ENCODE data around the gene CACNA1E.
"Not testable (repeated sequence)": the region's sequence is repeated elsewhere in the genome, so short reads cannot be mapped to it uniquely, and the experiment has no call there.

Gene CACNA1E

DNA sequence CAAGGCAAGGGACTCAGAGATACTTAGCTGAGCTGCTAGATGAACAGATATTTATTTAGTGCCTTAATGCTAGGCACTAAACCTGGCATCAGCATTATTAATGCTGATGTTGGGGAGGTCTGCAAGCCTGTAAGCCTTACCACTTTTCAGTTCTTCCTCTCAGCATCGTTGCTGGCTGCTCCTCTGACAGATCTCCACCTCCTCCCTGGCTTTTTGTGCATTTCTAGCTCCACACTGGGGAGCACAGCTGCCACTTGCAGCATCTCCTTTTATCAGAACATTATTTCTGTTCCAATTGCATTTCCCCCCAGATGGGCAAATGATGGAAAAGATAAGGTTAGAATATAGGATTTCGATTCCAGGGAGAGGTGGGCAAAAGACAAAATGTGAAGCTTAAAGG is 34.8 kb downstream of the CACNA1E start:
- DNase-seq, result no peak

DNA sequence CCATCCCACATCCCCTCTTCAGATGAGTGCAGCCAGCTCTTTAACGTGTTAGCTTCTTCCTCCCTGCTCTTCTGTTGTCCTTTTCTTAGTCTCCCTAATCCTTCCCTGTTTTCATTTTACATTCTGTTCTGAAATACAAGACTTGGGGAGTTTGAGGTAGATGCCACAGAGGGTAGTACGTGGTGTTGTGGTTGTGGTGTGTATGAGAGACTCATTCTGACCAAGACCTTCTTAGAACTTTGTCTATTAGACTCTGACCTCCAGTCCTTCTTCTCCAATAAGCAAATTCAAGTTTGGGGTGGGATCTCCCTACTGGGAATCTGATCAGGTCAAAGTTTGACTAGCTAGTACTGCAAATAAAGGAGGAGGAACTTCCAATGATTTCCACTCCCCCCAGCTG is 39.5 kb downstream of the CACNA1E start:
- DNase-seq, result no peak

DNA sequence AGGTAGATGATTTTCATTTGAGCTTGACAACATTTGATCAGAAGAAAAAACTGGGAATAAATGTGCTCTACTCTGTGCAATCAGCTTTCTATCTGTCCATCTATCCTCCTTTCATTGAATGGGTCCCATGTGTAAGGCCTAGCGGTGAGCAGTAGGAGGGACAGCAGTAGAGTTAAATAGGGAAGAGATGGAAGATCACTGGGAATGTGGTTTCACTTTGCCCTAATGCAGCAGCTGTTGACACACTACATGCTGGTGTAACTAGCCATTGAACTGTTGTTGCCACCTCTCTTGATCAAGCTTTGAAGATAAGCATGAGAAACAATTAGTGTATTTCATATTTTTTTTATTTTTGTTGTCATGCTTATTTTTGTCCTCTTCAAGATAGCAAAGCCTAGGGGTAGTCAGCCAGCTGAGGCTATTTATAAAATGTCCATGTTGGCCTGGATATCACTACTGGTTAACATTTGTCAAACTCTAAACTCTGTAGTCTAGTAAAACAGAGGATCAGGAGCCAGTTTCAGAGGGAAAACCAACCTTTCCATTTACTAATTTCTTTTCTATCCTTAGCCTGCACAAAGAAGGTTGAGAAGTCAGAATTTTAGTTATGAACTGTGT is 41.9 kb downstream of the CACNA1E start:
- no peak for DNase-seq

DNA sequence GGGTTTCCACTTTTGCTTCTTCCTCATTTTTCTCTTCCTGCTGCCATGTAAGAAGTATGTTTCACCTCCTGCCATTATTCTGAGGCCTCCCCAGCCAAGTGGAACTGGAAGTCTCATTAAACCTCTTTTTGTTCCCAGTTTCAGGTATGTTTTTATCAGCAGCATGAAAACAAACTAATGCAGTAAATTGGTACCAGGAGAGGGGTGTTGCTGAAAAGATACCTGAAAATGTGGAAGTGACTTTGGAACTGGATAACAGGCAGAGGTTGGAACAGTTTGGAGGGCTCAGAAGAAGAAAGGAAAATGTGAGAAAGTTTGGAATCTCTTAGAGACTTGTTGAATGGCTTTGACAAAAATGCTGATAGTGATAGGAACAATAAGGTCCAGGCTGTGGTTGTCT is 44.9 kb downstream of the CACNA1E start:
- DNase-seq, result not testable (repeated sequence)

DNA sequence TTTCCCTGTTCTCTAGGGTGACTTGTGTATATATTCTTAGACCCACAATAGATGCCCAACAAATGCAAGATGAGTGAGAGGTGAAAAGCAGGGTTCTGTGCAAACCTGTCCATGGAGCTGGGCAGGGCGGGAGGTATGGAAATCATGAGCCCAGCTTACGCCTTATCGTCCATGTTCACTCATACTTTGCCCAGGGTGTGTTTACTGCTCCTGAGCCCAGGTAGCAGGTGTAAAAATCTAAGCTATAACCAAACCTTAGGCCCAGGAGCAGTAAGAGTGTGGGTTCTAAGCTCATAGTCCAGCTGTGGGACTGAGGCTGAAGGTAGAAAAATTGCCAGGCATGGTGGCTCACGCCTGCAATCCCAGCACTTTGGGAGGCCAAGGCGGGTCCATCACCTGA is 48.1 kb downstream of the CACNA1E start:
- DNase-seq, result no peak

DNA sequence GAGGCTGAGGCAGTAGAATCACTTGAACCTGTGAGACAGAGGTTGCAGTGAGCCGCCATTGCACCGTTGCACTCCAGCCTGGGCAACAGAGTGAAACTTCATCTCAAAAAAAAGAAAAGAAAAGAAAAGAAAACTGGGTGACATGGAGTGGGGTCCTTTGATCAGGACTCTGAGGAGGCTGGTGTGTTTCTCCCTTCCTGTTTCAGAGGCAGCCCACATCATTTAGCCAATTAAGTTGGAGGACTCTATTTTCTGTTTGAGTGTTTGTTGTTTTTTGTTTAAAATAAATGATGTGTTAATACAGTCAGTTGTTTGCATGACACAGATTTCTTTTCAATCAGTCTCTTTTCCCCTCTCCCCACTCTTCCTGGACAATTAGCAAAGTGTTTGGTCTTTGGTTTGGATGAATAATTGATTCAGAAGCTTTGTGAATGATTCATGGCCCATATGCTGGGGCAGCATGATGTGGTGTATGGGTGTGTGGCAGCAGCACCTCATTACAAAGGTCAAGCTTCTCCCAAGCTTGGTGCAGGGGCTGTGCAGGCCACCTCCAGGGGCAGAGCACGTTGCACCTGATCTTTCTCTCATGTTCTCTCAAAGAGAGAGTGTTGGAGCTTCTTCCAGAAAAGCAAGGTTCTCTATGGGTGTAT is 48.8 kb downstream of the CACNA1E start:
- DNase-seq, result no peak

DNA sequence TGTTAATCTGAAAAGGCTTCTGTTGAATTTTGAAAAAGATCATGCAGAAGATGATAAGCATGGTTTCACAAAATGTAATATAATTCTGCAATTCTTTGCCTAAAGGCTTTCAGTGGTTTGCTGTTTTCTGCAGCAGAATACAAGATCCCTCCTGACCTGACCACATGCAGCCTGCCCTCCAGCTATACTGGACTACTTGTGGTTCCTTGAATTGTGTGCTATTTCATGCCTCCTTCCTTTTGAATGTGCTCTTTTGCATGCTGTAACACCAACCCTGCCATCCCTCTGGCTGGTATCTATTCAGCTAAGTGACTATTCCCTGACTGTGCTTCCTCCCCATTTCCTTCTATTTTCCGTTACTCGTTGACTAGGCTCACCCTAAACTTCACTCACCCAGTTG is 55.5 kb downstream of the CACNA1E start:
- no peak for DNase-seq

DNA sequence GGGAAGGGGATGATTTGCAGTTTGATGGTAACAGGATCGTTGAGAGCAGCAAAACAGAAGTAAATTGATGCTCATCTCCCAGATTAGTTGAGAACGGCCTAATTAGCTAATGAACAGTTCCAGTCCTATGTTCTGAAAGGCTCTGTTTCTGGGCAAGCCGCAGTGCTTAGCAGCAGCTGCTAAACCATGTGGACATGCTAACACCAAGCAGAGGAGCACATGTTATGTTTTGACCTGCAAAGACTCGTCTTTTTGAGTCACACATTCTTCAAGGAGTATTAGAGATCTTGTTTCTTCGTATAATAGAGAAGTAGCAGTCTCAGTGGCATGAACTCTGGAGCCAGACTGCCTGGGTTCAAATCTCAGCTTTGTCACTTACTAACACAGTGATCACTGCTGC is 58.1 kb downstream of the CACNA1E start:
- no peak for DNase-seq

DNA sequence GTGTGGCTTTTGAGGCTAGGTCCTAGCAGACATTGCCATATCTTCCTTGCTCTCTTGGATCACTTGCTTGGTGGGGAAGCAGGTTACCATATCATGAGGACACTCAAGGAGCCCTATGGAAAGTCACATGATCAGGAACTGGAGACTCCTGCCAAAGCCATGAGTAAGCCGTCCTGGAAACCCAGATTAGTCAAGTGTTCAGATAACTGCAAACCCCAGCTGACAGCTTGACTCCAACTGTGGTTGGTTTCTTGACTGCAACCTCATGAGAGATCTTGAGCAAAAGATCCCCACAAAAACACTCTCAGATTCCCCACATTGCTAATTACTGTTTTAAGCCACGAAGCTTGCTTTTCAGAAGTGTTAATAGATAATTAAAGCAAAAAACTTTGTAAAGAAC is 58.6 kb downstream of the CACNA1E start:
- DNase-seq, result no peak

DNA sequence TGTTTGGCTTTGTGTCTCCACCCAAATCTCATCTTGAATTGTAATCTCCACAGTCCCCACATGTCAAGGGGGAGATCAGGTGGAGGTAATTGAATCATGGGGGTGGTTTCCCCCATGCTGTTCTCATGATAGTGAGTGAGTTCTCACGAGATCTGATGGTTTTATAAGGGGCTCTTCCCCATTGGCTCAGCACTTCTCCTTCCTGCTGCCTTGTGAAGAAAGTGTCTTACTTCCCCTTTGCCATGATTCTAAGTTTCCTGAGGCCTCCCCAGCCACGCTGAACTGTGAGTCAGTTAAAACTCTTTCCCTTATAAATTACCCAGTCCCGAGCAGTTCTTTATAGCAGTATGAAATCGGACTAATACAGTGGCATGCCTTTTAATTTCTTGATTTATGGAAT is 59.1 kb downstream of the CACNA1E start:
- DNase-seq, result not testable (repeated sequence)

DNA sequence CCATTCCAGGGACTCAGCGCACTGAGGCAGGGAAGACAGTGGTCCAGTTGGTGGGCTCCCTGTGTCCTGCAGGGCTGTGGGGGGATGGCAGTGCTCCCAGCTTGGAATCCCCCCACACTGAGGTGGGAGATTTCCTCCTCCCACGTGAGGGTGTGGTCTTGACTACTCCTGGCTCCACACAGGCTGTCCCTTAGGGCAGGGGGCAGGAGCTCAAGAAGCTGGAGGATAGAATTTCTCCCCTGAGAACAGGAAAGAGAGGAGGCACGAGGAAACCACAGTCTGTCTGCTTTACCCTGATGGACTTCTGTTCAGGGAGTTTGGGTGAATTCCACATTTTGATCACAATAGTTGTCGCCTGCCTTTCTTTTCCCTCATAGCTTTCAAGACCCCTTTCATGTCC is 62.1 kb downstream of the CACNA1E start:
- no peak for DNase-seq

DNA sequence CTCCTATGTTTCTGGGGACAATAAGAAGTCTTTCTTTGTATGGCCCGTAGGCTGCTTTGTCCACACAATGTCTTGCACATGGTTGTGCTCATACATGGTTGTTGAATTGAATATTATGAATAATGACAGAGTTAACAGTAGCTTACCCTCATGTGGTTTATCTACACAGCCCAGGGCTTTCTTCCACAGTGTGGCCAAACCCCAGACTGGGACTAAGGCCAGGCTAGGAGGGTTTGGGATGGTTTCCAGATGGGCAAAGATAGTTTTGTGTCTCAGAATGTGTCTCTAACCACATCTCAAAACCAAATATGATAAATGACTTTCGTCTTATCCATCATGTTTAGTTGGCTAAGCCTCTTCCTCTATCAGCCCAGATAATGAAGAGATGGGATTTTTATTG is 65.2 kb downstream of the CACNA1E start:
- no peak for DNase-seq

DNA sequence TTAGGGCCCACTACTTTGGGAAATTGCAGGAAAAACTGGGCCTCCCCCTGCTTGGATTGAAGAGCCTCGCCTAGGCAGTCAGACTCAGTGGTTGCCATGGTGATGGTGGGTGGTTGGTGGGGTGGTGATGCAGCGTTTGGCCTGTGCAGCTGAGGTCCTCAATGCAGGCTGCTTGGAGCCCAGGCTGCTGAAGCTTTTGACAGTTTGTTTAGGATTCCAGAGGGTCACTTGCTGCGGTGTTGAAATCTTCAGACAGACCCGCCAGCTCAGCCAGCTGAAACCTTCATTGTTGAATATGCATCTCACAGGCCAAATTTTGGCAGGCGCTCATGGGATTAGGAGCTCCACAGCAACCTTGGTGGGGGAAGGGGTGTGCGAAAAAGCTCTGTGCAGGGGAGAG is 67.9 kb downstream of the CACNA1E start:
- no peak for DNase-seq

DNA sequence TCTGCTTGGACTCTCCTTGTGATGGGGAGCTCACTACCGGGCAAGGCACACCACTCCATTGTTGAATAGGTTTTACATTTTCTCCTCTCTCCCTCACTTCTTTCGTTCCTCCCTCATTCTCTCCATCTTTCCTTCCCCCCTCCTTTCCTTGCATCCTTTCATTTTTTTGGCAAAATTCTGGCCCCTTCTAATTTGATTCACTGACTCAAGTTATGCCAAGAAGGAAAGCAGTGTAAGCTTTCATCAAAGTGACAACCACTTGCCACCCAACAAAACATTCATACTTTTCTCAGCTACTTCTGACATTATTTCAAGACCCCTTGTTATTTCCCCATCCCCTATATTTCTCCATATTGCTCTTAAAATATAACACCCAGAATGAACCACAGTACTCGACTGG is 68.4 kb downstream of the CACNA1E start:
- DNase-seq, result no peak

DNA sequence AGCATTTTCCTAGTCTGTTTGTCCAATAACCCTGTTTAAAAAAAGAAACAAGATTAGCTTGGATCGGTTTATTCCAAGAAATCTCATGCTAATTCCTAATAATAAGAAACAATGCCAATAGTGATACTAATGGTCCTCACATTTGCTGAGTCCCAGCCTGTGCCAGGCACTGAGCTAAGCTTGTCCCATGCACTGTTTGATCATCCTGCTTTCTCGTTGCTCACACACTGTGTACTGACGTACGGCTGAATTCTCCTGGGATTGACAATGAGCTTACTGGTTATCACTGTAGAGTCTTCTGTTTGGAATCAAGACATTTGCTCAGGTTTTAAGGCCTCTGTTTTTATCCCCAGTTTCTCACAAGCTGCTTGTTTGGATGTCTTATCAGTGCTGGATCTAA is 71.1 kb downstream of the CACNA1E start:
- no peak for DNase-seq

DNA sequence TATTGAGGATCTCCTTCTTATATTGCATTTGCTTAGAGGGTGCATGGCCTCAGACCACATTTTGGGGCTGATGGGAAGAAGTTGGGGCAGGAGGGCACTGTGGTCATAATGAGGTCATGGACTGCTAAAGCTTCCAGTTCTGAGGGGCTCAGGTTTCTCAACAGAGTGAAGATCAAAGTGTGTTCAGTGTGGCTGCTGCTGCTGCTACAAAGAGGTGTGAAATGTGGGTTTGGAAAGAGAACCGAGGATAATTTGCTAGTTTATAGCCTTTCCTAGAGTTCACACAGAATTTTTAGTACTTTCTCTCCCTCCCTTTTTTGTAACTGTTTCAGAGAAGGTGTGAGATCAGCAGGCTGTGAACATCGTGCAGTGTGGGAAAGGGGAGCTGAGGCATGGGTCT is 73.3 kb downstream of the CACNA1E start:
- DNase-seq, result no peak

DNA sequence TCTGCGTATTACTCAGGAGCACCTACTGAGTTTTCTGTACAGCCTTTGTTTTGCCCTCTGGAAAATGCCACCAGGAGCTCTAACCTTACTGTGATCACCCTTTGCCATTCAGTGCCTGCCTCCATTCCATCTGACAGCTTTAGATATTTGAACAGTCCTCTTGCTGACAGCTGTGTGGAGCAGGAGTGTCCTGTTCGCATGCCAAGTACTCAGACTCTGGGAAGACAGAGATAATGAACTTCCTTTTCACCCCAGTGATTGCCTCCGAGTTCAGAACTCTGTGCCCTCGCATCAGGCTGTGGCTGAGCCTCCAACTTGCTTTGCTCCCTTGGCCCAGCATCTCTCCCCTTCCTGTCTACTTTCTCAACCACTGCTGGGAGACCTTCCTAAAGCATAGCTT is 74.0 kb downstream of the CACNA1E start:
- DNase-seq, result no peak

DNA sequence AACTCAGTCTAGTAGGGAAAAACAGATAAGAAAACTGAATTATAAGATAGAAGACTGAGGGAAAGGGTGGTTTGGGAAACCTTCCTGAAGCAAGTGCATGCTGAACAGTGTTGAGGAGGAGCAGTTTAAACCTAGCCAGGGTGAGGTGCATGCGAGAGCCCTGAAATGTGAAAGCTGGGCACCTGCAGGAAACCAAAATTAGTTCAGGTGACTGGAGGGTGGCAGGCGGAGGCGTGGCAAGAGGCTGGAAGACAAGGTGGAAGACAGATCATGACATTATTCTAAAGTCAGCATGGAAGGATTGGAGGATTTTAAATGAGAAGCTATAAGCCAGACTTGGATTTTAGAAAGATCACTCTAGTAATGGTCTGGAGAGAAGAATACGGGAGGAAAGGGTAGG is 75.1 kb downstream of the CACNA1E start:
- no peak for DNase-seq

DNA sequence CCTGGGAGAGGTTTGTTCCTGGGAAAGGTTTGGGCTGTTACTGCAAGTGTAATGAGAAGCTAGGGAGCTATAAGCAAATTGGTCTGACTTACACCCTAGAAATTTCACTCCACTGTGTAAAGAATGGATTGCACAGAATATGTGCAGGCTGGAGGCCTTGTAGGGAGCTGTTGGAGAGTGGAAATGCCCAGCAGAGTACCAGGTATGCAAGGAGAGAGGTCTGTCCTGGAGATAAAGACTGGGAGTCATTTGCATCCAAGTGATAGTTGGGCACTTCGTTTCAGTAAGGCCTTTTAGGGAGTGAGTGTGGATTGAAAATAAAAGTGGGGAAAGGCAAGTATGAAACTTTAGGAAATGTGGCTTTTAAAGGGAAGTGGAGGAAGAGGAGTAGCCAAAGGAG is 75.8 kb downstream of the CACNA1E start:
- DNase-seq, result no peak

DNA sequence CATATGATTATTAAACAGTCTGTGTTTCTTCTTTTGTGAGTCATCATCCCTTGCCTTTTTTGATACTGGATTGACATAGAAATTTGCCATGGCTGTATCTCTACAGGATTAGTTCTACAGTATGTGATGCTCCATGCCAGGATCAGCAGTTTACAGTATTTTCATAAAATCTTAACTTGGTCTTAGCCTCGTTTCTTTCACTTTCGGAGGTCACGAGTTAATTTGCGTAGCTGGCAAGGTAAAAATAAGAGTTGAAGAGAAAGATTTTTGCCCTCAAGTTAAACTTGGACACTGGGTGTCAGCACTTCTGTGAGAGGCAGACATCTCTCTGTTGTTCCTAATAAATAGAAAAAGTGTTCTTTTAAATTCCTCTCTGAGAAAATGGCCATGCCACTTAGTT is 79.1 kb downstream of the CACNA1E start:
- DNase-seq, result no peak

DNA sequence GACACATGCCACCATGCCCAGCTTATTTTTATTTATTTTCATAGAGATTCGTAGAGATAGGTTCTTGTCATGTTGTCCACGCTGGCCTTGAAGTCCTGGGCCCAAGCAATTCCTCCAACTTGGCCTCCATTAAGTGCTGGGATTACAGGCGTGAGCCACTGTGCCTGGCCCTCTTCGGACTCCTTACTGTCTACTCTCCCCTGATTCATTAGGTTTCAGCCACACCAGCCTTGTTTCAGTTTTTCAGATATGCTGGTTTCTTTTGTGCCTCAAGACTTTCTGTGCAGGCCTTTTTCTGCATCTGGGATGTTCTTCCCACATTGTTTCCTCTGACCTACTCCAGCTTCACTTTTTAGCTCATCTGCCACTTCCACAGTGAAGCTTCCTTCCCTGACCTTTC is 85.4 kb downstream of the CACNA1E start:
- no peak for DNase-seq

DNA sequence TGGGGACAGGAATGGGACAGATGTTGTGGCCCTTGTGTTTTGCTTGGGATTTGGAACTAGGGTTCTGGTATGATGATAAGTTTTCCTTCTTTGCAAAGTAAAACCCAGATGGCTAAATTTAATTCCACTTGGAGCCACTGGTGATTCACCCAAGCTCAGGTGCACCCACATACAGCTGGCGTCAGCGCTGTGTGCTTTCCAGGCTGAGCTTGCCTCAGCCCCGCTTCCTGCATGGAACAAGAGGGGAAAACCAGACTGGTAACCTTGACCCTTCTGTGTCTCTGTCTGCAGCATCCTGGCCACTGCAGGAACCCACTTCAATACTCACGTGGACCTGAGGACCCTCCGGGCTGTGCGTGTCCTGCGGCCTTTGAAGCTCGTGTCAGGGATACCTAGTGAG is 94.2 kb downstream of the CACNA1E start:
- DNase-seq, result no peak

DNA sequence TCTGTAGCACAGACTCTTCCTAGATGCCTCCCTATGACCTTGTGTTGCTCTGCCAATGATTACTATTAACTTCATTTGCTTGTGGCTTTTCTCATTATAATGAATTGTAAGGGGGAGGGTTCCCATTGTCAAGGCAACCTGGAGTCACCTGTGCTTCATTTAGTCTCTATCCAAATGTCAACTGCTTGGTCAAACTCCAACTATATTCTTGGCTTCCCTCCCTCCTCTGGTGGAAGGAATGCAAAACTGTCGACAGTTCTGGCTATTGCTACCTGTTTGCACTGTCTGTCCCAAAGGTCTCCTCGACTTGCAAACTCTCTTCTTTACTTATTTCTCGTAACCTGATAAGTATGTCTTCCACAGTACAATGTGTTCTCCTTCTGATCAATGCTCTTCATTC is 100.3 kb downstream of the CACNA1E start:
- DNase-seq, result no peak

DNA sequence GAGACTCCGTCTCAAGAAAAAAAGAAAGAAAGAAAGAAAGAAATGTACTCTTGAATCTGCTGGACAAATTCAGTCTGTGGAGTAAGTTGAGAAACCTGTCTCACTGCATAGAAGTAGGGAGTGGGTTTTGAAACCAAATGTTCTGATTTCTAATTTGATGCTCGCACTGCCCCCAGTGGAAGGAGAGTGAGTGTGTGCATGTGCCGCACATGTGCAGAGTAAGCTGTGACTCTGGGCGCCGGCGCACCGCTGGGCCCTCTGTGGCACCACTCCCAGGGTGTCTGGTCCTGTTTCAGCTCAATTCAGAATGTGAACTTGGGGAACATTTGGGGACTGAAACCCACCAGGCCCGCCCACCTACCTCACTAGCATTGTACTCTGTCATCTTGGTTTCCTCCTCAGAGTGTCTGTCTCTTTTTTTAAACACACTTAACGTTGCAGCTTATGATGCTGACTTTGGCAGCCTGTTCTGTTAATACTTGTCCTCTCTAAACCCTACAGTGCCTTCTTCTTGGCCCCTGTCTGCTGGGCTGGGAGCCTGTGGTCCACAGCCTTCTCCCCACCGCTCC is 104.6 kb downstream of the CACNA1E start:
- DNase-seq, result no peak

DNA sequence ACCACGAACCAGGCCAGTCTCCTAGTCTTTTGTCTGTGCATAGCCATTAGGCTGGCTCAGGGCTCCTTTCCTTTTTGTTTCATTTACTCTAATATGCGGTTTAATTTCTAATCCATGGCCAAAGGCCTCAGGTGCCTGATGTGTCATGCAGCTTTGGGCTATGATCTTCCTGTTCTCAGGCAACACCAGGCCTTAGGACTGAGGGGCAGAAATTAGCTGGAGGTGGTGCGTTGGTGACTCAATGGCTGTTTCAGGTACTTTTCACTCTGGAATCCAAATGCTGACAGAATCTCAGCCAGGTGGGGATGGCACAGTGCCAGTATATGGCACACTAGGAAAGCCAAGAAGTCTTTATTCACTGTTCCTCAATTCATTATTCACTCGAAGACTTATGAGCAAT is 105.3 kb downstream of the CACNA1E start:
- DNase-seq, result no peak
